ENCODE results near the gene EPB41L4B.

EPB41L4B gene

DNA sequence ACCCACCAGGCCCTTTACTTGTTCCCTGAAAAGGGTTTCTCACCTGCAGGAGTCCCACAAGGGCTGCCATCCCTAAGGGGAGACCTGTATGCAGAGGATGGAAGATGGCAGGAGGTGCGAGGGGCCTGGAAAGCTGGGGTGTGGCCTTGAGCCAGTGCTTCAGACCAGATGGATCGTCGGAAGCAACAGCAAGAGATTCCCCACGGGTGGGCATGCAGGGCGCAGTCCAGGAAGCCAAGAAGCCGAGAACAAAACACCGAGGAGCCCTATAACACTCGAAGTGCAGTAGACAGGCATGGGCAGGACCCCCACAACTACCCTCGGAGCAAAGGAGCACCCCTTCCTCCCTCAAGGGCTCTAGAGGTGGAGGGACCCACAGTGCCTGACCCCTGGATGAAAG is 129.1 kb downstream of the EPB41L4B start:
- DNase-seq, result no peak

DNA sequence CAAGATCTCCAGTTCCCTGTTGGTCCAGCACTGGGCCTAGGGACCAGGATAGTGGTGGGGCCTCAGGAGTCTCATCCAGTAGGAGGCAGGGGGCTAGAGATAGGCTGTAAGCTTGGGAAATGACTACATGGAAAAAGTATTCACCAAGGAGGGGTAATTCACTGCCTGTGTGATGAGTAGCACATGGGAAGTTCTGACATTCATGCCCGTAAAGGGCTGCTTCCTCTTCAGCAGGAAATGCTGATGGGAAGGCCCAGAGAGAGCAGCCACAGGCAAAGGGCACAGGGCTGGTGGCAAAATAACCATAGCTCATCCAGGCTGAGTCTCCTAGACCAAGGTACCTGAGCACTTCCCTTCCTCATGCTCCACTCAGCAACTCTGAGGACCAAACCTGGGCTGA is 130.7 kb downstream of the EPB41L4B start:
- no peak for DNase-seq

DNA sequence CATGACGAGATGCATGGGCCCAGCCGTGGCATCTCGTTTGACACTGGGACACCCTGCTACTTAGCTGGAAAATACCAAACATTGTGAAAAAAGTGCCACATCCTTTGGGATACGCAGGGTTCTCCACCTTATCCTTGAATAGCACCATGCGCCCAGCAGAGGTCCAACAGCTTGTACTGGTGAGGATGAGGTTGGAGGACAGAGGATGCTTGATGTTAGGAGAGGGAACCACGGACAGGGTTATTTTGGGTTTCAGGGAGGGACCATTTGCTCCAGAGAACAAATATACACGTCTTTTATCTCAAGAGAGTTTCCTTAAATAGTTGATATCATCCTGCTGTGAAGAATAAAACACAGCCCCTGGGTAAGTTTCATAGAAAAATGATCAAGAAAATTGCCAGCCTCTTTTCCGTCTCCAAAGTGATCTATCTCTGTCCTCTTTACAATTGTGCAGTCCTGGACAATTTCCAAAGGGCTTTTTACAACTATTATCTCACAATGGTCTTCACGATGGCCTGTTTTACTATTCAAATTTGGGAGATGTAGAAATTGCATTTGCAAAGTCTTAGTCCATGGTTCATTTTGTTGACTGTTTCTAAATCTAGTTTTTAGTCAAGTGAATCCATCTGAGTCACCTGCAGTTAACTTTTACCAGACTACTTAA is 133.9 kb downstream of the EPB41L4B start:
- DNase-seq, result no peak

DNA sequence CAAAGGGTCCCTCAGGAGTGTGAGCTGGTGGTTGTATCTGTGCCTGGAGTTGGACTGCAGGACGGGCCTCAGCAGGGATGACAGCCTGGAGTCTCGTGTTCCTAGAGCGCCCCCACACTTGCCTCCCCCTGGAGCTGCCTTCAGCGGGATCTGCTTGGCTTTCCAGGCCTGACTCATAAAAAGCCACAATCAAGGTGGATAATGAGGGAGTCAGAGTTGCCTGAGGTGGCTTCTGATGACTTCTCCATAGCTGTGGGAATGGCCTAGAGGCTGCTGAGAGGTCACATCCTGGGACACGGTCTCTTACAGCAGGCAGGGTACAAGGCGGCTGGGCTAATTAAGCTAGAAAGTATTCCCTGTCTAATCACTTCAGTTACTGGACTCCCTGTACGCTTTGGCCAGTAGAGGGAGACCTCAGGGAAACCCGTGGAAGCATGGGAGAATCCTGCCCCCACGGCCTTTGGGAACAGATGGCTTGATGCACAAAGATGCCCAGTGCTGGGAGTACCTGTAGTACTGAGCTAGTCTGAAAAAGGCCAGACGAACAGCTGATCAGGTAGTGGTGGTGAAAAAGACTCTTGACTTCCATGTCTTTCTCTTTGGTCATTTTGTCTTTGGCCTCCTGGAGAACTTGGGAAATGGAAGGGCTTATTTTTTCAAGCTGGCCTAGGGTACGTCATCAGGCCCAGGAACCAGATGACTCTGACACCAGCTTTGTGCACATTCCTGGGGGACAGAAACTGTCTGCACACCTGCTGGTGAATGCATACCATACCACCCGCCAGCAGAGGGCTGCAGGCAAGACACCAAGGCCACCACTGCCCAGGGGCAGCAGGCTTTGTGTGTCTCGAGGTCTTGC is 137.7 kb downstream of the EPB41L4B start:
- no peak for DNase-seq

DNA sequence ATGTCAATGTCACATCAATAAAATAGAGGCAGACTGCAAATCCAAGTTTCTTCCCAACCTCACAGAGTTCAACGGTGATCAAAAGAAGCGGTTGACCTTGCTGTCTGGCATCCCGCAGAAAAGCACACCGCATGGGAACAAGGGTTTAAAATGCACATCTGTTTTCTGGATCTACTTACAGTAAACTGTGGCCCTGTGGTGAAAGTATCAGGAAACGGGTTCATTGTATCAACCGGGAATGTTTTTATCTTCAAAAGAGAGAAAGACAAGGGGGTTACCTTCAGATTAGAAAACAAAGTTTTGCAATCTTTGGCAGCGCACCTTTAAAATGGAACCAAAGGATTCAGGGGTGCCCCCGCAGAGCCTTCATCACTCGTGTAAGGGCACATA is 138.3 kb downstream of the EPB41L4B start:
- no peak for DNase-seq

DNA sequence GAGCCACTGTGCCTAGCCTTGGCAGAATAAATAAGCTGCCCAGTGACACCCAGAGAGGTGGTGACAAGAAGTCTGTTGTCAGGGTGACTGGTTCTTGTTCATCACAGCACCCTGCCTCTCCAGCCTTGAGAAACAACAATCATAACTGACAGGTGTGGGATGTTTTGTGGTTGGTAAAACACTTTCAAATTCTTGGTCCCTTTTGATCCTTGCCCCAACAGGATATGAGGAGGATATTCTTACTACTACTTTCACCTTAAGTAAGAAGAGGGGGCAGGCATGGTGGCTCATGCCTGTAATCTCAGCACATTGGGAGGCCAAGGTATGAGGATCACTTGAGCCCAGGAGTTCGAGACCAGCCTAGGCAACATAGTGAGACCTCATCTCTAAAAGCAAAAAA is 139.6 kb downstream of the EPB41L4B start:
- peak in 3 of 6 experiments; percentile 34 to 36 (median 35) for DNase-seq

DNA sequence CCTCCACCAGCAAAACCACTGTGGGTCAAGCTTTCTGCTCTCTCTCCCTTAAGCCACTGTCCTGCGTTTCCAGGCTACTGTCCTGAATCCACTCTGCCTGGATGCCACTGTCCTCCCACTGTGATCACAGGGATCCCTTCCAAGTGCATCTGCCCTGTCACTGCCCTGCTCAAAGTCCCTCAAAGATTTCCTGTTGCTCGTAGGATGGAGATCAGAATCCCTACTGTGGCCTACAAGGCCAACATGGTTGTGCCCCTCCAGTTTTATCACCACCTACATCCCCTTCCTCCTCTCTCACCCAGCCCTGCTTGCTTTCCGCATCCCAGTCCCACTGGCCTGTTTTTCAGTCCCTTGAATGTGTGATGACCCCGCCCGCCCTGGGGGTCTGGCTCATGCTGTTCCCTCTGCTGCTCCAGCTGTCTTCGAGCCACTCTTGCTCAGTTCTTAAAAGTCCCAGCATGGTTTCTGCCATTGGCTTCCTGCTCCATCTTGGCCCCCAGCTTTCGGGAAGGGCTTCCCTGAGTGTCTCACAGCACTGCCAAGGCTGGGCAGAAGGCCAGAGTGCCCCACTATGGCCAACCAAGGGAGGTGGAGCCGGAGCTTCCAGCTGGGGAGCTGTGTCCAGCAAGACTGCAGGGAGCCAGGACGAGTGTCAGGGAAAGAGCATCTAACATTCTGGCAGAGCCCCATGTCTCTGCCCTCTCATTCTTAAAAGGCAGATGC is 140.9 kb downstream of the EPB41L4B start:
- no peak for DNase-seq

DNA sequence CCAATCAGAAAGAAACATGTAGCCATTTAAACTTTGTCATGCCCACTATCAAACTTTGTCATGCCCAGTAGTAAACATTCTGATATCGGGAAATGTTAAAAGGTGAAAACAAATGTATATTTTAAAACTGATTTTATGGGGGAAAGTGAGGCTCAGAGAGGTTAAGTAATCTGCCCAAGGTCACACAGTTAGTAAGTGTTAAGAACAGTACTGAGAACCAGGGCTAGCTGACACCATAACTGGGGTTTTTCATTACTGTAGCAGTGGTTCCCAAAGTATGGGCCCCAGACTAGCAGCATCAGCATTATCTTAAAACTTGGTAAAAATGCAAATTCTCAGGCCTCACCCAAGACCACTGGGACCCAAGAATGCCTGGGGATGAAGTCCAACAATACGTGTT is 143.9 kb downstream of the EPB41L4B start:
- DNase-seq, result no peak

DNA sequence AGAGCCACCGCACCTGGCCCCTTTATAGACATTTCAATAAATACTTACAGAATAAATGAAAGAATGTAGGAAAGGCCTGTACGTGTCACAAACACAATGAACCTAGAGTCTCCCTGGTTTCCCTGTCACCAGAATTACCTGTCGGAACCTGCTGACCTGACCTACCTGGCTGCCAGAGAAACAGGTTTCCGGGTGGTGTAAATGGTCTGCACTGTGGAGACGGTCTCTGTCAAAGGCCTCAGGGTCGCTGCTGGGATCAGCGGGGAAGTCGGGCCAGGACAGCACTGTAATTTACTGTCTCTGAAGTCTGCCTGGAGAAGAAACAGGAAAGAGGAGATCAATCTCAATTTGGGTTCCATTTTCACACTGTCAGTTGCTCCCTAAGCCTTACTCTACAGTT is 144.5 kb downstream of the EPB41L4B start:
- no peak for DNase-seq

DNA sequence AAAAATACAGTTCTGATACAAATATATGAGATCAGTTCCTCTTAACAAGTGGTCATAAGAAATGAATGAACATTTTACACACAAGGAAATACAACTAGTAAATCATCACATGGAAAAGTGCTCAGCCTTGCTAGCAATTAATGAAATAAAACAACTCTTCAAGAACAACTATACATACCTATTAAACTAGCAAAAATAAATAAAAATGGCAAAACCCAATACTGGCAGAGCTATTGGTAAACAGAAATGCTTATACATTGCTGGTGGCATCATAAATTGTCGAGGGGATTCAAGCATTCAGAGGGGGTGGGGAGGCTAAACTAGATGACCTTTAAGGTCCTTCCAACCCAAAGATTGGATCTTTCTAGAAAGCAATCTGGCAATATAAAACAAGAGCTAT is 147.9 kb downstream of the EPB41L4B start:
- DNase-seq, result no peak

DNA sequence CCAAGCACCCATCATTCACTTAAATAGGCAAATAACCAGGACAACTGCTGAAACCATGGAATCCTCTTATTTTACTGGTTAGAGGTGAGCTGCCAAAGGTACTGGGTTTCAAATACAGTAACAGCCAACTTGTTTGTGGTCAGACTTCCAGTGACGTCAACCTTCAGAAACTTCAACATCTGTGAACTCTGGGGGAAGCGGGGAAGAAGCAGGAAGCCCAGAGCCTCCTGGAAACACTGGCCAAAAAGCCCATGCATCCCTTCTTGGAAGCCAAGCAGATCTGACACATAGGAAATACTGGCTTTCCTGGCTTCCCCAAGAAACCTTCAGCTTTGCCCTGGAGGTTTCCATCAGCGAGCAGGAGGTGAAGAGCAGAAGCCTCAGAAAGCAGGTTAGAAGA is 148.9 kb downstream of the EPB41L4B start:
- DNase-seq, result no peak

DNA sequence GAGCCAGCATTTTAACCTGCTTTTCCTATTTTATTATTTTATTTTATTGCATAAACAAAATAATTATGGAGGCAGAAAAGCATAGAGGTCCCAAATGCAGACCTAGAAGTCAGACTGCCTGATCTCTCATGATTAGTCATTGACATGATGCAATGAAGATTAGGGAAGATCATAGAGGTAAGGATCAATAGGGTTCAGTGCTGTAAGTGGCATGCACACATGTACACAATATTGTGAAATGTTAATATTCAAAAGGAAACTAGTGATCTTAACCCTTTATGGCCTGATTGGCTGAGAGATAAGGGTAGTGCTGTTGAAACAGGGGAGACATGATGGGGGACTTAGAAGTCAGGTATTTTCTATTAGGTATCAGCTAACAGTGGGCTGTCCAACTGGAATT is 152.7 kb downstream of the EPB41L4B start:
- DNase-seq, result no peak

DNA sequence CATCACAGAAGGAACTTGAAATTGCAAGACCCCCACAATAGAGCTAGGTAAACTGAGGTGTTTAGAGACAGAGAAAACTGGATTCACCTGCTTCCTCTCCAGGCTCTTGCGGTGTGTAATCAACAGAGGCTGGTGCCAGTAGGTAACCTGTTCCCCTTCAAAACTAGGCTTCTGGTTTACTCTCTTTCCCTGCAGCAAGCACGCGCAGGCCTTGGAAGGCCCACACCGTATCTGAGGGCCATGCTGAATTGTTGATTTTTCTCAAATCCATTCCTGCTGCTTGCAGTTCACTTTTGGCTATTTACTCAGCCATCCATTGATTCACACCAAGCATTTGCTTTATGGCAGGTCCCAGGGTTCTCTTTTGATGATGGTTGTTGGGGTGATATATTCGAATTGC is 153.1 kb downstream of the EPB41L4B start:
- DNase-seq, result no peak

DNA sequence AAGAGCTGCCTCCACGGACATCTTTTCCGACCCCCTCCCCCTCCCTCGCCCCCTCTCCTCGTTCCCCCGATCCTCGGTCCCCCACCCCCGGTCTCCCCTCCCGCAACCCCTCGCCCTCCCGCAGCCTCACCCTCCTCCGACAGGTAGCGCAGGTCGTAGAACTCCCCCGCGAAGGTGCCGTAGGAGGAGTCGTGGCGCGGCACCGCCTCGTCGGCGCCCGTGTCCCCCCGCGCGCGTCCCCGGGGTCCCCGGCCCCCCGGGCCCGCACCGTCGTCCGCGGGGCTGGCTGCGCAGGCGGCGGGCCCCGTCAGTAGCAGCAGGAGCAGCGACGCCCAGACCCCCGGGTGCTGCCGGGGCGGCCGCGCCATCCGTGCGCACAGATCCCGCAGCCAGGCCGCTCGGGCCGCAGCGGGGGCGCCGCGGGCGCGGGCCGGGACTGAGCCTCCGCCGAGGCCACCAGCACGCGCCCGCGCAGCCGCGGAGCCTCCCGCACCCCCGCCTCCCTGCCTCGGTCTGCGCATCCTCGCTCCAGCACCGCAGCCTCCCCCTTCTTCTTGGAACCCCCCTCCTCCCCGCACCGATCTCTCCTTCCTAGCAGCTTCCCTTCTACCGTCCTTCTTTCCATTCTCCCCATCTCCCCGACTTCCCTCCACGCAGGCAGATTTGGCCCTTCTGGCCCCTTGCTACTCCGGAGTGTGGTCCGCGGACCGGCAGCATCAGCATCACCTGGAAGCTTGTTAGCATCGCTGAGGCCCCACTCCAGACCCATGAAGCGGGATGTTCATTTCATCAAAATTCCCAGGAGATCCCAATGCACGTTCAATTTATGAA is 153.9 kb downstream of the EPB41L4B start, which contains the start of gene FRRS1L:
Gene FRRS1L, minus strand, starts transcription at position 479 of the 831 bp plus-strand sequence. Its CDS starts 111 bp downstream, at position 368.
- no peak for DNase-seq

DNA sequence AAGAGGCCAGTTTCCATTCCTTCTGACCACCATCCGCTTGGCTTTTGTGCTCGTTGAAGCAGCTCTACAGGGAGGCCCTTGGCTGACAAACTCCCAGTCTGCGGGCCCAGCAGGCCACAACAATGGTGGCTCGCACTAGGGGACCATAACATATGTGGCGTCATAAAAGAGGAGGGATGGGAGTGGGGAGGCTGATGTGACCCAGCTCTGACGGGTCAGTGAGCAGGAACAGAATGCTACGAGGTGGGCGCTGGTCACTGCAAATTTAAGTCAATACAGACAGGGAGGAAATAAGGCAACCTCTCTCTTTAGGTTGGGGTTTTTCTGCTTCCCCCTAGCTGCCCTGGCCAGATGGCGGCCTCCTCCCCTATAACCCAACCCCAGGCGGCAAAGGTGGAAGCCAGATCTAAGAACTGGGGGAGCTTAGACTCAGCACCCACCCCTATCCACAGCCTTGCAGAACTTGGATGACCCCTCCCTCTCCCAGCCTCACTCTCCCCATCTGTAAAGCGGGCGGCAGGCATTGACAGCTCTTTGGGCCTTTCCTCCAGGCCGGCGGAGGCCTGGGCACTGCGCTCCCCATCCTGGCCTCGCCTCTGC is 154.6 kb downstream of the EPB41L4B start:
- DNase-seq, result no peak

DNA sequence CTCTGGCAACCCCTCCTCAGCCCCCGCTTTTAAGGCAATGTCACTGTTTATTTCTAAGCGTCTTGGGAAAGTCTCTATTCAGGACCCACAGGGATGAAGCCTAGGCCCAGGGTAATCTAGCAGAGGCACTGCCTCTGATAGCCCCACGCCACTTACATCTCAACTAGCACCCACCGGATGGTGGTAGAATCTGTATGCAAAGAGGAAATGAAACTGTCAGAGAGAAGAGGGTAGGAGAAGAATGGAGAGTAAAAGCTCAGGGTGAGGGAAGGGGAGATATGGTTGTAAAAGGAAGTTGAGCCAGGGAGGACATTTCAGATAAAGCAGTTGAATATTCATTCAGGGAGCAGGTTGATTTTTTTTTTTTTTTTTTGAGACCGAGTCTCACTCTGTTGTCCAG is 156.8 kb downstream of the EPB41L4B start:
- DNase-seq, result no peak

DNA sequence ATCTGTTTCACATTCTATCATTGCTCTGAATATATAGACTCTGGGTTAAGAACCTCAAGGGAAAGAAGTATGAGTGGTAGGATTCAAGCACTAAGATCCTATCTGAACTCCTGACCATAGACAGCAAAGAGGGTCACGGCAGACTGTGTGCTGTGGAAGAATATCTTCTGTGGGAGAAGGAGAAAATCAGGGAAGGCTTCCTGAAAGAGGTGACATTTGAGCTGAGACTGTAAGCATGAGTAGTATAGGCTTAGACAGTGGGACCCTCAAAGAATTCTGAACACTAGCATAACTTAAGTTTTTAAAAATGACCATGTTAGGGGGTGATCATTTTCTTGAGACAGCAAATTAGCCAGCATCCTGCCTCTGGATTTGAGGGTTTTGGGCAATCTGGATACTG is 157.7 kb downstream of the EPB41L4B start:
- no peak for DNase-seq

DNA sequence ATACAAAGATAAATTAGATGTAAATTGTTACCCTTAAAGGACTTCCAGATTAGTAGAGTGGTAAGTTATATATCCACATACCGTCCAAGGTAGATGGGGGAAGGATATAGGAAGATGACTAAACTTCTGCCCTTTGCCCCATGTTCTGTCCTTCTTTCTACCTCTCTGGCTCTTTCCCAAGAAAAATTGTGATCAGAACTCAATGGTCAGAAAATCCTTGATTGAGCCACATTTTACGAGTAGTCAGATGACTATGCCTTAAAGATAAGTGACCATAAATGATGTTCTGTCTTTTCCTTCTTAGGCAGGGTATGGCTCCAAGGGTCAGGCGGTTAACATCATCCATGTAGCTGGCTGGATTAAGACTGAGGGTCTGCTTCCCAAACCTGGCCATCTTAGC is 158.2 kb downstream of the EPB41L4B start:
- no peak for DNase-seq

DNA sequence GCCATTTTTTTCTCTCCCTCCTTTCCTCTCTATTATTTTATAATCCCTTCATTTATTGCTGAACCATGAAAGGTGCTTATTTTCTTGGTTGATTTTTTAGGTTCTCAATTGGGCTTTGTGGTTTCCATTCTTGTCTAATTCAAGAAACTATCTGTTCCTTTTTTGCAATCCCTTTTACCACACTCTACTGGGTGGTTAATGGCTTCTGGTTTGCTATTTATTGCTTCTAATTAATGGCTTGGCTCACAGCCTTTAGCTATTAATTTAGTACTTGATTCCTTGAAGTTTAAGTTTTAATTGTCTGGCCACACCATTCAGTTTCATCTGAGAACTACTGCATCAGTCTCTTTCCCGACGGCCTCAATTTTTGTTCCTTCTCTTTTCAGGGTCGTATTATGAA is 159.4 kb downstream of the EPB41L4B start:
- DNase-seq, result no peak

DNA sequence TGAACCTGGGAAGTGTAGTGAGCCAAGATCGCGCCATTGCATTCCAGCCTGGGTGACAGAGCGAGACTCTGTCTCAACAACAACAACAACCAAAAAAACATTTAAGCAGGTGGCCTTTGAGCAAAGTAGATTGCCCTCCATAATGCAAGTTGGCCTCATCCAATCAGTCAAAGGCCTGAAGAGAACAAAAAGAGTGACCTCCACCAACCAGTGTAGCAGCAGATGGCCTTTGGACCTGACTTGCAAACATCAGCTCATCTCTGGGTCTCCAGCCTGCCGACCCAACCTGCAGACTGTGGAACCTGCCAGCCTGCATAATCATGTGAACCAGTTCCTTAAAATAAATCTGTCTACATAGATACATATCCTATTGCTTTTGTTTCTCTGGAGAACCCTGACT is 161.3 kb downstream of the EPB41L4B start:
- no peak for DNase-seq

DNA sequence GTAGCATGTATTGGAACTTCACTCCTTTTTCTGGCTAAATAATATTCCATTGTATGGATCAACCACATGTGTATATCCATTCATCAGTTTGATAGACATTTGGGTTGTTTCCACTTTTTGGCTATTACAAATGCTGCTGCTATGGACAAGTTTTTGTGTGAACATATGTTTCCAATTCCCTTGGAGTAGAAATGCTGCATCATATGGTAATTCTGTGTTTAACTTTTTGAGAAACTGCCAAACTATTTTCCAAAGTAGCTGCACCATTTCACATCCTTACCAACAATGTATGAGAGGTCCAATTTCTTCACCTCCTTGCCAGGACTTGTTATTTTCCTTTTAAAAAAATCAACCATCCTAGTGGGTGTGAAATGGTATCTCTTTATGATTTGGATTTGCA is 162.2 kb downstream of the EPB41L4B start:
- DNase-seq, result no peak

DNA sequence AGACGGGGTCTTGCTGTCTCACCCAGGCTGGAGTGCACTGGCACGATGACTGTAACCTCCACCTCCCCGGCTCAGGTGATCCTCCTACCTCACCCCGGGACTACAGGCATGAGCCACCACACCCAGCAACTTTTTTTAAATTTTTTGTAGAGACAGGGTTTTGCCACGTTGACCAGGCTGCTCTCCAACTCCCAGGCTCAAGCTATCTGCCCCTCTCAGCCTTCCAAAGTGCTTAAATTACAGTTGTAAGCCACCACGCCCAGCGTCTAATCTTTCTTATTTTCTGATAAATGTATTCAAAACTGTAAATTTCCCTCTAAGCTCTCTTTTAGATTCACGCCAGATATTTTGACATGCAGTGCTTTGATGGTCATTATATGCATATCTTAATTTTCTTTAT is 164.2 kb downstream of the EPB41L4B start:
- no peak for DNase-seq

Data from stimulated activated naive CD4-positive, alpha-beta T cell (primary cell).